Stomach (tissue), 9 donors: ENCODE results near the gene AFAP1. TPM values are rescaled to one million over a fixed set of nuclear protein-coding genes. Genes with fewer than 3 reads are reported as not detected.

ENCODE experiments used
- DNase-seq, 2 donors: peaks; one replicate each; pipeline versions ENCODE4 v3.0.0 to v3.0.0-alpha.2; 2013 to 2019
- H3K27ac ChIP-seq, 5 donors: fragments of 200-600 bp in 4 of 5; sonication (generic) in 4 of 5; one replicate each; pipeline ENCODE4 v1.5.1; 2013 to 2019; ENCODE audit warnings: mild to moderate bottlenecking in 1 of 5, moderate library complexity in 1 of 5
- H3K27me3 ChIP-seq, 3 donors: fragments of 200-600 bp; sonication (generic); one replicate each; pipeline ENCODE4 v1.5.1; 2017 to 2019; ENCODE audit warnings: mixed run types in 1 of 3
- H3K36me3 ChIP-seq, 4 donors: fragments of 200-600 bp; sonication (generic); 1 replicate in 3 of 4; 2 replicates in 1 of 4; pipeline ENCODE4 v1.5.1; 2016 to 2019
- H3K4me1 ChIP-seq, 4 donors: fragments of 200-600 bp; sonication (generic); one replicate each; pipeline ENCODE4 v1.5.1; 2016 to 2019
- H3K4me3 ChIP-seq, 4 donors: fragments of 200-600 bp; sonication (generic) in 3 of 4; one replicate each; pipeline ENCODE4 v1.5.1; 2016 to 2019; ENCODE audit warnings: mild to moderate bottlenecking in 1 of 4
- H3K9me3 ChIP-seq, 4 donors: fragments of 200-600 bp; sonication (generic); one replicate each; pipeline ENCODE4 v1.5.1; 2016 to 2019
- EP300 ChIP-seq: sonication (generic); formaldehyde crosslinking; IDR thresholded peaks from one replicate; pipeline ENCODE4 v1.6.1; 2017; ENCODE audit warnings: antibody characterized with exemption
- POLR2A ChIP-seq, 4 donors: fragments of 450-650 bp; IDR thresholded peaks; one replicate each; pipeline ENCODE4 v1.6.1; 2016; ENCODE audit warnings: antibody characterized with exemption in 4 of 4, control low read depth in 2 of 4, mild to moderate bottlenecking in 1 of 4, moderate library complexity in 1 of 4
- POLR2AphosphoS5 ChIP-seq, 3 donors: sonication (generic); formaldehyde crosslinking; IDR thresholded peaks; one replicate each; pipeline ENCODE4 v1.6.1; 2016; ENCODE audit warnings: antibody characterized with exemption in 3 of 3
- WGBS, 5 donors: extraction: QIAGEN DNeasy Blood & Tissue Kit in 3 of 5; methylation state at CpG; one replicate each; pipeline versions ENCODE4 v1.1.5 to v1.1.7; 2013 to 2018; 5-methylcytosine and 5-hydroxymethylcytosine counted together
- intact Hi-C: fragments of 100-400 bp; cut with DNase I; formaldehyde crosslinking; loops from one replicate; pipeline ENCODE4 v1.15.1; 2023; ENCODE audit warnings: low total_unique reads
- polyA plus RNA-seq, 3 donors: library from polyadenylated mRNA; stranded (reverse); fragments of 200-250 nt; gene quantifications; one replicate each; pipeline ENCODE4 v1.2.3, GENCODE V29; 2013
- total RNA-seq, 5 donors: library from RNA; depleted of rRNA; stranded (reverse); fragments of >200 nt; gene quantifications; one replicate each; pipeline versions ENCODE4 v1.1.0 to v1.2.3, GENCODE V29; 2014 to 2016
- TF ChIP-seq, protein P1 (sequence below), 7 experiments: fragments of 450-650 bp in 4 of 7; fragments of 200-600 bp in 3 of 7; sonication (generic) in 3 of 7; IDR thresholded peaks; one replicate each; pipeline ENCODE4 v1.5.1; 2016 to 2019; ENCODE audit warnings: antibody characterized with exemption in 7 of 7, control low read depth in 2 of 7, mild to moderate bottlenecking in 1 of 7
- donor health status: healthy with polysubstance abuse.
- donor health status: Bipolar disorder and iron deficiency.
- donor health status: healthy.

The AFAP1 gene
- total and polyA plus RNA-seq, 8 donors = 4.1 to 88.9 (median 12.8) TPM

DNA sequence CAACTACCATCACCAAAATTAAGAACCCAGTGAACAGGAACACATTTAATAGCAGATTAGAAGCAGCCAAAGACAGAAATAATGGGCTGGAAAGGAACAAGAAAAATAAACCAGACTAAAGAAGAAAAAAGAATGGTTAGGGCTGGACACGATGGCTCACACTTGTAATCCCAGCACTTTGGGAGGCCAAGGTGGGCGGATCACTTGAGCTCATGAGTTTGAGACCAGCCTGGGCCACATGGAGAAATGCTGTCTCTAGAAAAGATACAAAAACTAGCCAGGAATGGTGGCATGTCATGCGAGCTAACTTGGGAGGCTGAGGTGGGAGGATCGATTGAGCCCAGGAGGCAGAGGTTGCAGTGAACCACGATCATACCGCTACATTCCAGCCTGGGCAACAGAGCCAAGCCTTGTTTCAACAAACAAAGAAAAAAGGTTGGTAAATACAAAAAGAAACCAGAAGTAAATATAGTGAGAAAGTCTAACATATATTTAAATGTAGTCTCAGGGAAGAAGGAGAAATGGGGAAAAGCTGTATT is 102.0 kb downstream of the AFAP1 start:
- intact Hi-C loops = no loop called here
- no peak for TF ChIP-seq POLR2AphosphoS5 (IDR thresholded peaks at IDR 0.05)
- TF ChIP-seq, protein P1, sequence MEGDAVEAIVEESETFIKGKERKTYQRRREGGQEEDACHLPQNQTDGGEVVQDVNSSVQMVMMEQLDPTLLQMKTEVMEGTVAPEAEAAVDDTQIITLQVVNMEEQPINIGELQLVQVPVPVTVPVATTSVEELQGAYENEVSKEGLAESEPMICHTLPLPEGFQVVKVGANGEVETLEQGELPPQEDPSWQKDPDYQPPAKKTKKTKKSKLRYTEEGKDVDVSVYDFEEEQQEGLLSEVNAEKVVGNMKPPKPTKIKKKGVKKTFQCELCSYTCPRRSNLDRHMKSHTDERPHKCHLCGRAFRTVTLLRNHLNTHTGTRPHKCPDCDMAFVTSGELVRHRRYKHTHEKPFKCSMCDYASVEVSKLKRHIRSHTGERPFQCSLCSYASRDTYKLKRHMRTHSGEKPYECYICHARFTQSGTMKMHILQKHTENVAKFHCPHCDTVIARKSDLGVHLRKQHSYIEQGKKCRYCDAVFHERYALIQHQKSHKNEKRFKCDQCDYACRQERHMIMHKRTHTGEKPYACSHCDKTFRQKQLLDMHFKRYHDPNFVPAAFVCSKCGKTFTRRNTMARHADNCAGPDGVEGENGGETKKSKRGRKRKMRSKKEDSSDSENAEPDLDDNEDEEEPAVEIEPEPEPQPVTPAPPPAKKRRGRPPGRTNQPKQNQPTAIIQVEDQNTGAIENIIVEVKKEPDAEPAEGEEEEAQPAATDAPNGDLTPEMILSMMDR (IDR thresholded peaks at IDR 0.05) = no peak
- no peak for TF ChIP-seq EP300
- TF ChIP-seq POLR2A (IDR thresholded peaks at IDR 0.05) = no peak
- Histone ChIP-seq H3K4me1 (peaks cover 0 to 2% (median under 1%) of the 10 kb centered on the region in 4 donors), H3K4me3 (no peak overlapping the region), H3K27ac (peak overlapping the region in 2 of 5 donors; percentile 5 to 15), H3K36me3 (peaks cover 0 to 38% (median 15%) of the 10 kb centered on the region in 4 donors), H3K9me3 (no peaks in the 10 kb centered on the region), H3K27me3 (no peaks in the 10 kb centered on the region)
- no peak for DNase-seq
- WGBS, 5 donors = 71 to 82% (median 76%) methylated on average over 6 of the region's 6 CpGs

DNA sequence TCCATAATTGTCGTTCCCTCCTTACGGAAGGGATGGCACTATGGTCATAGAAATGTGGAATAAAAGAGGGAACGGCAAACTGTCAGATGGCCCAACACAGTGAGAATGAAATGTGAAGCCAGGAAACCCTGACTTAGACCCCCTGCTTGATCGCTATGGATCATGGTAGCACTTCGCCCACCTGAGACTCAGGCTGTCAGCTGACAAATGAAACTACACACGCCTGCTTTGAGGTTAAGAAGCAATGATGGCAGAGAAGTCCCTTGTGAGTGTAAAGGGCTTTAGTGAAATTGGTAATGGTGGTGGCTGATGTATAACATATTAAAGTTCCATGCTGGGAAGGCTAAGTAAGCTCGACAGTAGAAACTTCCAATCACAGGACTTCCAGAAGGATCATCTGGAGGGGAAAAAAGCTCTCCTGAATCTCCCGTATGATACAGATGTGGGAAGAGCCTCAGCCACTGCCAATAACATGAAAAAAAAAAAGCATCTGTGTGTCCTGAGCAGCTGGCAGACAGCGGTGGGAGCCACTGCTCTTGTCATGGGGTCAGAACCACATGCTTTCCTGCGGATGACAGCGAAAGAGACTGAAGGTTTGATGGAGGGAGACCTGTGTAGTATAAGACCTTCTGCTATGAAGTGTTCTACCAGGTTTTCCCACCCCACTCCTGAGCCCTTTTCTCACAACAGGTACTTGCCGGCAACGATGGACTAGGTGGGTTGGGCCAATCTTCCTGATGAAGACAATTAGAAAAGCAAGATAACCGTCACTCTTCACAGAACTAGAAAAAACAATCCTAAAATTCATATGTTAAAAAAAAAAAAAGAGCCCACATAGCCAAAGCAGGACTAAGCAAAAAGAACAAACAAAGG is 107.6 kb downstream of the AFAP1 start:
- TF ChIP-seq POLR2A (IDR thresholded peaks at IDR 0.05) (no peak), EP300 (no peak), POLR2AphosphoS5 (IDR thresholded peaks at IDR 0.05) (no peak)
- TF ChIP-seq, protein P1 (IDR thresholded peaks at IDR 0.05) = no peak
- Histone ChIP-seq H3K4me3 (no peak overlapping the region), H3K27me3 (no peaks in the 10 kb centered on the region), H3K27ac (peak overlapping the region; percentile 10 to 82 (median 63)), H3K36me3 (peaks cover 0 to 30% (median 17%) of the 10 kb centered on the region in 4 donors), H3K9me3 (no peaks in the 10 kb centered on the region), H3K4me1 (peaks cover 4 to 39% (median 20%) of the 10 kb centered on the region in 4 donors)
- no peak for DNase-seq
- intact Hi-C loops = no loop called here
- 80 to 89% (median 88%) methylated on average over 14 of the region's 14 CpGs for WGBS, 5 donors

DNA sequence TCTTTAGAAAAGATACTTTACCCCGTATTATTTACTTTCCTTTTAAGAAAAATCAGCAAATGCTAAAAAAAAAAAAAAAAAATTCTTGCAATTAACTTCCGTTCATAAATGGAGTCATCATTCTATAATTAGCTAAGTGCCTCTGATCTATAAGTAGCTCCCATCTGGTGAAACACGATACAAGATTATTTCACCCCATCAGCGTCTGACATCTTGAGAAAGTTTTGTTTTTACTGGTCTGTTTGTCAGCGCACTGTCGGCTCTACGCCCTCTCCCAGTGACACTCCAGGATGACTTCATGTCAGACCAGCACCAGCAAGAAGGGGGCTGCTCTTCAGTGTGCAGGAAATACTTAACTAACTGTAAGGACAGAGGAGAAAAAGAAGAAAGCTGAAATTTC is 108.3 kb downstream of the AFAP1 start:
- intact Hi-C loops = no loop called here
- 47 to 74% (median 61%) methylated on average over 7 of the region's 7 CpGs for WGBS, 5 donors
- Histone ChIP-seq H3K27ac (peak overlapping the region; percentile 10 to 82 (median 63)), H3K36me3 (peaks cover 0 to 32% (median 20%) of the 10 kb centered on the region in 4 donors), H3K27me3 (no peaks in the 10 kb centered on the region), H3K4me3 (no peak overlapping the region), H3K4me1 (peaks cover 4 to 39% (median 20%) of the 10 kb centered on the region in 4 donors), H3K9me3 (no peaks in the 10 kb centered on the region)
- peak in 1 of 2 donors; percentile 73 for DNase-seq
- TF ChIP-seq POLR2A (IDR thresholded peaks at IDR 0.05) (no peak), EP300 (no peak), POLR2AphosphoS5 (IDR thresholded peaks at IDR 0.05) (no peak)
- TF ChIP-seq, protein P1 (IDR thresholded peaks at IDR 0.05) = no peak

DNA sequence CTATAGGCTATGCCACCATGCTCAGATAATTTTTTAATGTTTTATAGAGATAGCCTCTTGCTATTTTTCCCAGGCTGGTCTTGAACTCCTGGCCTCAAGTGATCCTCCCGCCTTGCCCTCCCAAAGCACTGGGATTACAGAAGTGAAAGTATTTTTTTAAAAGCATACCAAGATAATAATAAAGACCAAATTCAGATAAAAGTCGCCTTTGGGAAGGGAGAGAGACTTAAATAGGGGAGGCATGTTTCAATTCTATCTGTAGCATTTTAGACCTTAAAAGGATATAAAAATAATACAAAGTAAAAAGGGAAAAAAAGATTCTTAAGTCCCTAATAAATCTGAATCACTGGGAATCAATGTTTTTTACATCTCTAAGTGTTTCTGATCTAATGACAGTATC is 108.9 kb downstream of the AFAP1 start:
- no peaks in the 10 kb centered on the region for H3K27me3 ChIP-seq
- H3K4me3 ChIP-seq = no peak overlapping the region
- WGBS, 5 donors = 69 to 83% (median 75%) methylated on average over 2 of the region's 2 CpGs
- DNase-seq = no peak
- peak overlapping the region; percentile 25 to 82 (median 63) for H3K27ac ChIP-seq
- peaks cover 4 to 39% (median 20%) of the 10 kb centered on the region in 4 donors for H3K4me1 ChIP-seq
- TF ChIP-seq POLR2AphosphoS5 (IDR thresholded peaks at IDR 0.05) (no peak), EP300 (no peak), POLR2A (IDR thresholded peaks at IDR 0.05) (no peak)
- TF ChIP-seq, protein P1 (IDR thresholded peaks at IDR 0.05) = no peak
- intact Hi-C loops = no loop called here
- no peaks in the 10 kb centered on the region for H3K9me3 ChIP-seq
- H3K36me3 ChIP-seq = peaks cover 0 to 32% (median 21%) of the 10 kb centered on the region in 4 donors
